Muscle of leg (tissue), 11 donors: ENCODE data around the gene SLC12A7. TPM values are rescaled to one million over a fixed set of nuclear protein-coding genes. Genes with fewer than 3 reads are reported as not detected.

Experiments
- DNase-seq: peaks from one replicate; pipeline ENCODE4 v3.0.0; 2013
- H3K27ac ChIP-seq: one replicate; pipeline ENCODE4 v1.5.1; 2013; ENCODE audit warnings: mild to moderate bottlenecking, low read length, control low read depth
- H3K27me3 ChIP-seq: one replicate; pipeline ENCODE4 v1.6.1; 2013; ENCODE audit warnings: low read length; ENCODE audit not compliant: control insufficient read depth, insufficient read depth
- H3K36me3 ChIP-seq: one replicate; pipeline ENCODE4 v1.6.1; 2013; ENCODE audit warnings: low read length; ENCODE audit not compliant: control insufficient read depth, insufficient read depth
- H3K4me1 ChIP-seq: one replicate; pipeline ENCODE4 v1.6.1; 2013; ENCODE audit warnings: low read length; ENCODE audit not compliant: control insufficient read depth, insufficient read depth
- H3K4me3 ChIP-seq: one replicate; pipeline ENCODE4 v1.5.1; 2013; ENCODE audit warnings: low read length, control low read depth
- H3K9me3 ChIP-seq: replicated peaks from 2 replicates; pipeline ENCODE4 v1.6.1; 2013; ENCODE audit warnings: low read depth, low read length; ENCODE audit not compliant: control insufficient read depth
- WGBS: methylation state at CpG from one replicate; pipeline ENCODE4 v1.1.5; 2013; ENCODE audit warnings: missing lambda C conversion rate; ENCODE audit not compliant: insufficient coverage; 5-methylcytosine and 5-hydroxymethylcytosine counted together
- polyA plus RNA-seq, 8 donors: library from polyadenylated mRNA; unstranded; fragments of 120-200 nt; gene quantifications; one replicate each; pipeline versions ENCODE4 v1.2.1 to v1.2.3, GENCODE V29; 2013; ENCODE audit warnings: inconsistent platforms in 1 of 8, low replicate concordance in 1 of 8; ENCODE audit not compliant: insufficient read length in 8 of 8, insufficient read depth in 1 of 8
- total RNA-seq: library from RNA; stranded (reverse); fragments of 120-200 nt; gene quantifications from one replicate; pipeline ENCODE4 v1.2.4, GENCODE V29; 2013

Gene SLC12A7
- total and polyA plus RNA-seq, 9 donors, result 5.5 to 12.5 (median 10.8) TPM

- Histone ChIP-seq H3K36me3 (peaks cover 30% of the 10 kb centered on the region), H3K27me3 (no peaks in the 10 kb centered on the region), H3K4me3 (no peak overlapping the region), H3K27ac (no peak overlapping the region), H3K4me1 (peaks cover 21% of the 10 kb centered on the region), H3K9me3 (no peaks in the 10 kb centered on the region)
- 83% methylated on average over 35 of the region's 36 CpGs for WGBS
- DNase-seq, result no peak
Observed at GRCh38 chr5:1057485-1058082, 54.3 kb downstream of the SLC12A7 start.

- H3K27me3 ChIP-seq, result no peaks in the 10 kb centered on the region
- no peak overlapping the region for H3K27ac ChIP-seq
- H3K4me3 ChIP-seq, result no peak overlapping the region
- no peak for DNase-seq
- 92% methylated on average over 26 of the region's 27 CpGs for WGBS
- peaks cover 25% of the 10 kb centered on the region for H3K4me1 ChIP-seq
- no peaks in the 10 kb centered on the region for H3K9me3 ChIP-seq
- H3K36me3 ChIP-seq, result peaks cover 35% of the 10 kb centered on the region
Observed at GRCh38 chr5:1056611-1057484, 55.0 kb downstream of the SLC12A7 start.

- no peaks in the 10 kb centered on the region for H3K9me3 ChIP-seq
- peaks cover 35% of the 10 kb centered on the region for H3K36me3 ChIP-seq
- H3K27me3 ChIP-seq, result no peaks in the 10 kb centered on the region
- H3K4me3 ChIP-seq, result no peak overlapping the region
- no peak overlapping the region for H3K27ac ChIP-seq
- no peak for DNase-seq
- 77% methylated on average over 28 of the region's 39 CpGs for WGBS
- peaks cover 31% of the 10 kb centered on the region for H3K4me1 ChIP-seq
Observed at GRCh38 chr5:1055896-1056610, 55.8 kb downstream of the SLC12A7 start.

GRCh38 chr5:1054799-1055775 lies 56.8 kb downstream of the SLC12A7 start:
- no peak overlapping the region for H3K4me3 ChIP-seq
- no peaks in the 10 kb centered on the region for H3K9me3 ChIP-seq
- H3K27me3 ChIP-seq, result peaks cover under 1% of the 10 kb centered on the region
- H3K27ac ChIP-seq, result no peak overlapping the region
- peaks cover 40% of the 10 kb centered on the region for H3K4me1 ChIP-seq
- H3K36me3 ChIP-seq, result peaks cover 35% of the 10 kb centered on the region
- DNase-seq, result no peak
- WGBS, result 80% methylated on average over 30 of the region's 39 CpGs

- no peak for DNase-seq
- Histone ChIP-seq H3K4me1 (peaks cover 41% of the 10 kb centered on the region), H3K27ac (no peak overlapping the region), H3K36me3 (peaks cover 35% of the 10 kb centered on the region), H3K4me3 (no peak overlapping the region), H3K27me3 (peaks cover 2% of the 10 kb centered on the region), H3K9me3 (no peaks in the 10 kb centered on the region)
- WGBS, result 60% methylated on average over 38 of the region's 39 CpGs
Observed at GRCh38 chr5:1054018-1054798, 57.7 kb downstream of the SLC12A7 start.

- peak; percentile 60 for DNase-seq
- Histone ChIP-seq H3K4me3 (no peak overlapping the region), H3K27ac (no peak overlapping the region), H3K36me3 (peaks cover 32% of the 10 kb centered on the region), H3K4me1 (peaks cover 41% of the 10 kb centered on the region), H3K27me3 (peaks cover 2% of the 10 kb centered on the region), H3K9me3 (no peaks in the 10 kb centered on the region)
- WGBS, result 76% methylated on average over 32 of the region's 32 CpGs
Observed at GRCh38 chr5:1053391-1054017, 58.4 kb downstream of the SLC12A7 start.

- Histone ChIP-seq H3K4me1 (peaks cover 41% of the 10 kb centered on the region), H3K36me3 (peaks cover 30% of the 10 kb centered on the region), H3K27me3 (peaks cover 2% of the 10 kb centered on the region), H3K9me3 (no peaks in the 10 kb centered on the region), H3K27ac (no peak overlapping the region), H3K4me3 (no peak overlapping the region)
- peak; percentile 30 for DNase-seq
- 90% methylated on average over 28 of the region's 29 CpGs for WGBS
Observed at GRCh38 chr5:1052641-1053390, 59.0 kb downstream of the SLC12A7 start.

- Histone ChIP-seq H3K27me3 (peaks cover 2% of the 10 kb centered on the region), H3K4me3 (no peak overlapping the region), H3K9me3 (no peaks in the 10 kb centered on the region), H3K36me3 (peaks cover 26% of the 10 kb centered on the region), H3K27ac (no peak overlapping the region), H3K4me1 (peaks cover 41% of the 10 kb centered on the region)
- no peak for DNase-seq
- WGBS, result 90% methylated on average over 17 of the region's 17 CpGs
Observed at GRCh38 chr5:1052076-1052475, 59.8 kb downstream of the SLC12A7 start.
